GM23338 (cell line): ENCODE results near the gene PRKCI. TPM values are rescaled to one million over a fixed set of nuclear protein-coding genes. Genes with fewer than 3 reads are reported as not detected.
"Not testable (repeated sequence)": the region's sequence is repeated elsewhere in the genome, so short reads cannot be mapped to it uniquely, and the experiment has no call there.

Experiments used
- ATAC-seq: fragments of 200-7000 bp; cut with Tn5 transposase; 3 replicates; pipeline ENCODE4 v1.9.1; 2020
- DNase-seq: peaks from one replicate; pipeline ENCODE4 v3.0.0-alpha.2; 2015; ENCODE audit warnings: low spot score
- H2AFZ ChIP-seq: fragments of 200-600 bp; sonication (generic); 2 replicates; pipeline ENCODE4 v1.8.0; 2016; ENCODE audit warnings: antibody characterized with exemption, mild to moderate bottlenecking, moderate library complexity
- H3F3A ChIP-seq: fragments of 200-600 bp; sonication (generic); replicated peaks from 2 replicates; pipeline ENCODE4 v1.8.0; 2017; ENCODE audit warnings: antibody characterized with exemption, mixed run types, low read depth
- H3K27ac ChIP-seq: fragments of 200-600 bp; sonication (generic); 2 replicates; pipeline ENCODE4 v1.6.1; 2016; ENCODE audit warnings: low read depth
- H3K27me3 ChIP-seq: fragments of 200-600 bp; sonication (generic); 2 replicates; pipeline ENCODE4 v1.8.0; 2016; ENCODE audit warnings: mild to moderate bottlenecking, mixed run types, moderate library complexity; ENCODE audit not compliant: insufficient read depth
- H3K36me3 ChIP-seq: fragments of 200-600 bp; sonication (generic); 2 replicates; pipeline ENCODE4 v1.8.0; 2016; ENCODE audit warnings: mild to moderate bottlenecking; ENCODE audit not compliant: insufficient read depth
- H3K4me1 ChIP-seq: fragments of 200-600 bp; sonication (generic); 2 replicates; pipeline ENCODE4 v1.8.0; 2016; ENCODE audit warnings: mild to moderate bottlenecking, moderate library complexity; ENCODE audit not compliant: insufficient read depth
- H3K4me2 ChIP-seq: fragments of 200-600 bp; sonication (generic); 2 replicates; pipeline ENCODE4 v1.7.1; 2017; ENCODE audit warnings: mixed run types
- H3K4me3 ChIP-seq: fragments of 200-600 bp; sonication (generic); 2 replicates; pipeline ENCODE4 v1.6.1; 2016; ENCODE audit warnings: mixed run types
- H3K79me2 ChIP-seq: fragments of 200-600 bp; sonication (generic); replicated peaks from 2 replicates; pipeline ENCODE4 v1.8.0; 2017; ENCODE audit warnings: mild to moderate bottlenecking; ENCODE audit not compliant: insufficient read depth
- H3K9me2 ChIP-seq: fragments of 200-600 bp; sonication (generic); 2 replicates; pipeline ENCODE4 v1.8.0; 2017; ENCODE audit not compliant: insufficient read depth
- H4K20me1 ChIP-seq: fragments of 200-600 bp; sonication (generic); replicated peaks from 2 replicates; pipeline ENCODE4 v1.8.0; 2017; ENCODE audit warnings: mild to moderate bottlenecking; ENCODE audit not compliant: insufficient read depth
- H3K27ac Mint-ChIP-seq: 2 replicates; pipeline ENCODE4 v1.8.0; 2020; ENCODE audit warnings: inconsistent platforms, mild to moderate bottlenecking, moderate library complexity, mixed read lengths
- H3K27me3 Mint-ChIP-seq: 3 replicates; pipeline ENCODE4 v1.8.0; 2022; ENCODE audit warnings: low read depth, mild to moderate bottlenecking, moderate library complexity, mixed read lengths, inconsistent platforms; ENCODE audit not compliant: insufficient read depth, poor library complexity
- H3K36me3 Mint-ChIP-seq: 3 replicates; pipeline ENCODE4 v1.8.0; 2021; ENCODE audit warnings: low read depth, mild to moderate bottlenecking, inconsistent platforms, moderate library complexity, mixed read lengths
- H3K4me1 Mint-ChIP-seq: 3 replicates; pipeline ENCODE4 v1.8.0; 2020; ENCODE audit warnings: mild to moderate bottlenecking, inconsistent platforms, mixed read lengths
- H3K4me3 Mint-ChIP-seq: 3 replicates; pipeline ENCODE4 v1.8.0; 2021; ENCODE audit warnings: moderate library complexity, mild to moderate bottlenecking, inconsistent platforms, mixed read lengths
- H3K9me3 Mint-ChIP-seq: 3 replicates; pipeline ENCODE4 v1.8.0; 2020; ENCODE audit warnings: moderate library complexity, mild to moderate bottlenecking, inconsistent platforms, mixed read lengths
- ETS1 ChIP-seq: IDR thresholded peaks from 2 replicates; pipeline ENCODE4 v1.6.1; 2016; ENCODE audit warnings: antibody characterized with exemption
- EZH2phosphoT487 ChIP-seq: fragments of 200-600 bp; sonication (generic); IDR thresholded peaks from one replicate; pipeline ENCODE4 v1.8.1; 2018; ENCODE audit warnings: antibody characterized with exemption; ENCODE audit not compliant: unreplicated experiment
- JUNB ChIP-seq: IDR thresholded peaks from one replicate; pipeline ENCODE4 v1.6.1; 2016; ENCODE audit warnings: antibody characterized with exemption; ENCODE audit not compliant: unreplicated experiment
- POLR2AphosphoS5 ChIP-seq: IDR thresholded peaks from 2 replicates; pipeline ENCODE4 v1.6.1; 2016; ENCODE audit warnings: antibody characterized with exemption, low read depth
- REST ChIP-seq: IDR thresholded peaks from one replicate; pipeline ENCODE4 v1.6.1; 2018; ENCODE audit warnings: antibody characterized with exemption; ENCODE audit not compliant: unreplicated experiment
- STAT1 ChIP-seq: IDR thresholded peaks from one replicate; pipeline ENCODE4 v1.6.1; 2016; ENCODE audit warnings: antibody characterized with exemption; ENCODE audit not compliant: unreplicated experiment
- polyA plus RNA-seq: library from polyadenylated mRNA; unstranded; fragments of >200 nt; fragmentation: Nextera tagmentation; extraction: Ambion mirVana; gene quantifications from 2 replicates; pipeline ENCODE4 v1.2.1, GENCODE V29; 2016
- total RNA-seq: library from RNA; depleted of rRNA; stranded (reverse); fragments of >200 nt; shearing (Covaris generic); gene quantifications from 2 replicates; pipeline ENCODE4 v1.2.3, GENCODE V29; 2014

PRKCI gene
- total and polyA plus RNA-seq, 2 experiments from 2014 or later, result 58.0 to 119 TPM

DNA sequence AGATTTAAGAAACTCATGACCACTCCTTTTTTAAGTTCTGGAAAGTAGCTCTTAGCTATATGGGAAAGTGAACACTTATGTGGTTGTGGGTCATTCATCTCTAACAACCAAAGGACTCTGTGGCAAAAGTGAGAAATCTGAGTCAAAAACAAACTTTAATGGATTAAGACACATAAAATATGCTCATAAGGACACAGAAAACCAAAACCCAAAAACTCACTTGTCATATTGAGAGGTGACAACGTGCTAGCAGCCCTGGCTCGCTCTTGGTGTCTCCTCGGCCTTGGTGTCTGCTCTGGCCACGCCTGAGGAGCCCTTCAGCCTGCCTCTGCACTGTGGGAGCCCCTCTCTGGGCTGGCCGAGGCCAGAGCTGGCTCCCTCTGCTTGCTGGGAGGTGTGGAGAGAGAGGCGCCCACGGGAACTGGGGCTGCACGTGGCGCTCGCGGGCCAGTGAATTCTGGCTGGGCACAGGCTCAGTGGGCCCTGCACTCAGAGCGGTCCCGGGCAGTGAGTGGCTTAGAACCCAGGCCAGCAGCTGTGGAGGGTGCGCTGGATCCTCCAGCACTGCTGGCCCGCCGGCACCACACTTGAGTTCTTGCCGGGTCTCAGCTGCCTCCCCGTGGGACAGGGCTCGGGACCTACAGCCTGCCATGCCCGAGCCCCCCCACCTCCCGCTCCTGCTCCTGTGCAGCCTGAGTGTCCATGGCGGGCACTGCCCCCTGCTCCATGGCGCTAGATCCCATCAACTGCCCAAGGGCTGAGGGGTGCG lies 105.0 kb downstream of the PRKCI start:
- Histone ChIP-seq H4K20me1 (no peaks in the 10 kb centered on the region), H3F3A (no peaks in the 10 kb centered on the region; the same call in 1 of the 2 replicates), H3K4me1 (peaks cover 22% of the 10 kb centered on the region), H3K36me3 (peaks cover 6% of the 10 kb centered on the region; the same call in 1 of the 2 replicates), H3K4me3 (no peak overlapping the region), H3K79me2 (no peaks in the 10 kb centered on the region), H3K9me2 (no peaks in the 10 kb centered on the region), H2AFZ (no peak overlapping the region), H3K27ac (no peak overlapping the region), H3K27me3 (no peaks in the 10 kb centered on the region), H3K4me2 (no peak overlapping the region)
- DNase-seq (no peak), ATAC-seq (no peak)
- TF ChIP-seq STAT1 (no peak), POLR2AphosphoS5 (no peak), REST (no peak), EZH2phosphoT487 (no peak), ETS1 (no peak), JUNB (no peak)
- Mint-ChIP-seq H3K4me3 (no peak overlapping the region), H3K9me3 (peaks cover 45% of the 10 kb centered on the region), H3K36me3 (peaks cover 34% of the 10 kb centered on the region), H3K4me1 (peaks cover 22% of the 10 kb centered on the region), H3K27ac (no peak overlapping the region), H3K27me3 (peaks cover 2% of the 10 kb centered on the region)

GRCh38 chr3:170327868-170328548 lies 105.8 kb downstream of the PRKCI start:
- not testable (repeated sequence) for H2AFZ ChIP-seq, H3K9me2 ChIP-seq, H3K27ac ChIP-seq, H3K79me2 ChIP-seq, H3K27me3 ChIP-seq, H3K36me3 ChIP-seq, H3K4me2 ChIP-seq, ATAC-seq, H3K4me3 ChIP-seq, H3K4me3 Mint-ChIP-seq, DNase-seq, H3F3A ChIP-seq, H4K20me1 ChIP-seq, H3K27me3 Mint-ChIP-seq, H3K27ac Mint-ChIP-seq
- H3K4me1 ChIP-seq, result peaks cover 14% of the 10 kb centered on the region
- Mint-ChIP-seq H3K4me1 (peaks cover 14% of the 10 kb centered on the region), H3K9me3 (peaks cover 45% of the 10 kb centered on the region), H3K36me3 (peaks cover 34% of the 10 kb centered on the region)
